Measurements from ENCODE around the gene FRMD4B.

FRMD4B gene

GRCh38 chr3:69260216-69260787 is 125.6 kb downstream of the FRMD4B start:
- Histone ChIP-seq H3K27ac (no peak overlapping the region), H3K4me1 (ENCODE audit: control insufficient read depth in 1 of 2, insufficient read depth in 1 of 2, low read depth in 1 of 2, low read length in 1 of 2) (no peaks in the 10 kb centered on the region), H3K4me3 (ENCODE audit: low read depth in 1 of 2, low read length in 1 of 2) (no peak overlapping the region), H3K9me3 (peaks cover 3% of the 10 kb centered on the region), H3K27me3 (no peaks in the 10 kb centered on the region), H3K36me3 (no peaks in the 10 kb centered on the region)
- TF ChIP-seq, protein P1, sequence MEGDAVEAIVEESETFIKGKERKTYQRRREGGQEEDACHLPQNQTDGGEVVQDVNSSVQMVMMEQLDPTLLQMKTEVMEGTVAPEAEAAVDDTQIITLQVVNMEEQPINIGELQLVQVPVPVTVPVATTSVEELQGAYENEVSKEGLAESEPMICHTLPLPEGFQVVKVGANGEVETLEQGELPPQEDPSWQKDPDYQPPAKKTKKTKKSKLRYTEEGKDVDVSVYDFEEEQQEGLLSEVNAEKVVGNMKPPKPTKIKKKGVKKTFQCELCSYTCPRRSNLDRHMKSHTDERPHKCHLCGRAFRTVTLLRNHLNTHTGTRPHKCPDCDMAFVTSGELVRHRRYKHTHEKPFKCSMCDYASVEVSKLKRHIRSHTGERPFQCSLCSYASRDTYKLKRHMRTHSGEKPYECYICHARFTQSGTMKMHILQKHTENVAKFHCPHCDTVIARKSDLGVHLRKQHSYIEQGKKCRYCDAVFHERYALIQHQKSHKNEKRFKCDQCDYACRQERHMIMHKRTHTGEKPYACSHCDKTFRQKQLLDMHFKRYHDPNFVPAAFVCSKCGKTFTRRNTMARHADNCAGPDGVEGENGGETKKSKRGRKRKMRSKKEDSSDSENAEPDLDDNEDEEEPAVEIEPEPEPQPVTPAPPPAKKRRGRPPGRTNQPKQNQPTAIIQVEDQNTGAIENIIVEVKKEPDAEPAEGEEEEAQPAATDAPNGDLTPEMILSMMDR (IDR thresholded peaks at IDR 0.05), result no peak

GRCh38 chr3:69259125-69259524 is 126.8 kb downstream of the FRMD4B start:
- H3K27me3 ChIP-seq, result no peaks in the 10 kb centered on the region
- H3K4me3 ChIP-seq (ENCODE audit: low read depth in 1 of 2, low read length in 1 of 2), result no peak overlapping the region
- no peaks in the 10 kb centered on the region for H3K4me1 ChIP-seq (ENCODE audit: control insufficient read depth in 1 of 2, insufficient read depth in 1 of 2, low read depth in 1 of 2, low read length in 1 of 2)
- TF ChIP-seq, protein P1 (IDR thresholded peaks at IDR 0.05), result no peak
- H3K9me3 ChIP-seq, result peaks cover 3% of the 10 kb centered on the region
- no peaks in the 10 kb centered on the region for H3K36me3 ChIP-seq
- no peak overlapping the region for H3K27ac ChIP-seq

- Histone ChIP-seq H3K4me3 (ENCODE audit: low read depth in 1 of 2, low read length in 1 of 2) (no peak overlapping the region), H3K27ac (no peak overlapping the region), H3K9me3 (peaks cover 3% of the 10 kb centered on the region), H3K36me3 (no peaks in the 10 kb centered on the region), H3K4me1 (ENCODE audit: control insufficient read depth in 1 of 2, insufficient read depth in 1 of 2, low read depth in 1 of 2, low read length in 1 of 2) (no peaks in the 10 kb centered on the region), H3K27me3 (no peaks in the 10 kb centered on the region)
- TF ChIP-seq, protein P1 (IDR thresholded peaks at IDR 0.05), result no peak
These were observed 130.0 kb downstream of the FRMD4B start for GRCh38 chr3:69255928-69256327.

DNA sequence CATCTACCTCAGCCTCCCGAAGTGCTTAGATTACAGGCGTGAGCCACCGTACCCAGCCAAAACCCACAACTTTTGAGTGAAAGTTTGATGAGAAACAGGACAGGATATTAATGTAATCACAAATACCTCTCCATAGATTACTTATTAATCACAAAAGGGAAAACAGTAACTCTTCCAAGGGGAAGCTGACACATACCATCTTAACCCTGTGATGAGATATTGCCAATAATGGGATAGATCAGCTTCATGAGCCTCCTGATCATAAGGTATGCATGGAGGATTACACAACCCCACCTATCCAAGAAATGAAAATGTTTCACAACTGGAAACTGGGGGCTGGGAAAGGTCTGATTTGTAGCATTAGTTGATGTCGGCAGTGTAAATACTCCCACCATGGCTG is 131.5 kb downstream of the FRMD4B start:
- H3K4me3 ChIP-seq (ENCODE audit: low read depth in 1 of 2, low read length in 1 of 2), result no peak overlapping the region
- H3K36me3 ChIP-seq, result no peaks in the 10 kb centered on the region
- TF ChIP-seq, protein P1 (IDR thresholded peaks at IDR 0.05), result no peak
- H3K9me3 ChIP-seq, result no peaks in the 10 kb centered on the region
- H3K27ac ChIP-seq, result no peak overlapping the region
- H3K27me3 ChIP-seq, result no peaks in the 10 kb centered on the region
- H3K4me1 ChIP-seq (ENCODE audit: control insufficient read depth in 1 of 2, insufficient read depth in 1 of 2, low read depth in 1 of 2, low read length in 1 of 2), result no peaks in the 10 kb centered on the region

DNA sequence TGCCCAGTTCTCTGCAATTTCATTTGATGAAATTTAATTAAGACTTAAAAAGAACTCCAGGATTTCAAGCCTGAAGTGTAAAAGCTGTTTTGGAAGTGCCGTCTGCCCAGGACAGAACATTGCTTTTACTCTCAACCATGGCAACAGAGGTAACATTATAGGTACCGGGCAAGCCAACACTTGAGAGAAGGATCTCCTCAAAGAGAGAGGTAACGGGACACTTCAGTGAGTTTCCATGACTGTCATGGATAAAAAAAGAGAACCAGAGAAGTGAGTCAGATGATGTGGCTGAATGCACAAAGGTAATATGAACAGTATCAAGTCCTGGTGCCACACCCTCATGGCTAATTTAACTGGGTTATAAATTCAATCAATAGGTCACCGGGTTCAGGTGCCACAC is 133.3 kb downstream of the FRMD4B start:
- H3K9me3 ChIP-seq, result no peaks in the 10 kb centered on the region
- TF ChIP-seq, protein P1 (IDR thresholded peaks at IDR 0.05), result no peak

GRCh38 chr3:69252141-69252540 is 133.7 kb downstream of the FRMD4B start:
- TF ChIP-seq, protein P1 (IDR thresholded peaks at IDR 0.05), result no peak
- H3K4me1 ChIP-seq (ENCODE audit: control insufficient read depth in 1 of 2, insufficient read depth in 1 of 2, low read depth in 1 of 2, low read length in 1 of 2), result no peaks in the 10 kb centered on the region
- no peaks in the 10 kb centered on the region for H3K9me3 ChIP-seq
- H3K27me3 ChIP-seq, result no peaks in the 10 kb centered on the region
- no peak overlapping the region for H3K4me3 ChIP-seq (ENCODE audit: low read depth in 1 of 2, low read length in 1 of 2)
- H3K27ac ChIP-seq, result no peak overlapping the region
- peaks cover 8% of the 10 kb centered on the region for H3K36me3 ChIP-seq

More for the DNA sequence above, 133.3 kb downstream of the FRMD4B start:
- no peaks in the 10 kb centered on the region for H3K4me1 ChIP-seq (ENCODE audit: control insufficient read depth in 1 of 2, insufficient read depth in 1 of 2, low read depth in 1 of 2, low read length in 1 of 2)
- no peak overlapping the region for H3K27ac ChIP-seq
- H3K27me3 ChIP-seq, result no peaks in the 10 kb centered on the region
- H3K36me3 ChIP-seq, result peaks cover 8% of the 10 kb centered on the region
- no peak overlapping the region for H3K4me3 ChIP-seq (ENCODE audit: low read depth in 1 of 2, low read length in 1 of 2)
